Transverse colon (tissue), 4 donors: ENCODE measurements around the gene FDPS. TPM values are rescaled to one million over a fixed set of nuclear protein-coding genes. Genes with fewer than 3 reads are reported as not detected.

Experiments used
- DNase-seq: peaks from one replicate; pipeline ENCODE4 v3.0.0-alpha.2; 2019
- H3K27ac ChIP-seq, 4 donors: fragments of 200-600 bp; sonication (generic); 2 replicates each; pipeline ENCODE4 v1.5.1; 2016 to 2018; ENCODE audit warnings: inconsistent platforms in 4 of 4
- H3K27me3 ChIP-seq: fragments of 200-600 bp; sonication (generic); 2 replicates; pipeline ENCODE4 v1.5.1; 2017; ENCODE audit warnings: inconsistent platforms
- H3K36me3 ChIP-seq, 4 donors: fragments of 200-600 bp; sonication (generic); 2 replicates each; pipeline ENCODE4 v1.5.1; 2017 to 2019; ENCODE audit warnings: inconsistent platforms in 4 of 4
- H3K4me1 ChIP-seq, 4 donors: fragments of 200-600 bp; sonication (generic); 2 replicates each; pipeline ENCODE4 v1.5.1; 2017 to 2020; ENCODE audit warnings: inconsistent platforms in 4 of 4
- H3K4me3 ChIP-seq, 4 donors: fragments of 200-600 bp; sonication (generic); 1 replicate in 1 of 4; 2 replicates in 3 of 4; pipeline versions ENCODE4 v1.5.1 to v1.6.1; 2017 to 2019; ENCODE audit warnings: inconsistent platforms in 4 of 4
- H3K9me3 ChIP-seq, 2 donors: fragments of 200-600 bp; sonication (generic); 2 replicates each; pipeline ENCODE4 v1.5.1; 2017 to 2019; ENCODE audit warnings: inconsistent platforms in 2 of 2
- CTCF ChIP-seq, 5 experiments: fragments of 200-600 bp in 3 of 5; fragments of 450-650 bp in 2 of 5; sonication (generic) in 3 of 5; IDR thresholded peaks; 1 replicate in 2 of 5; 2 replicates in 3 of 5; pipeline ENCODE4 v1.5.1; 2016 to 2017; ENCODE audit warnings: antibody characterized with exemption in 5 of 5, inconsistent platforms in 3 of 5, mild to moderate bottlenecking in 2 of 5, moderate library complexity in 1 of 5
- EP300 ChIP-seq: sonication (generic); formaldehyde crosslinking; IDR thresholded peaks from one replicate; pipeline ENCODE4 v1.6.1; 2017; ENCODE audit warnings: antibody characterized with exemption, low read depth
- POLR2A ChIP-seq: fragments of 450-650 bp; IDR thresholded peaks from one replicate; pipeline ENCODE4 v1.6.1; 2016; ENCODE audit warnings: antibody characterized with exemption, mild to moderate bottlenecking, moderate library complexity
- POLR2AphosphoS5 ChIP-seq, 3 donors: sonication (generic); formaldehyde crosslinking; IDR thresholded peaks; one replicate each; pipeline ENCODE4 v1.6.1; 2016; ENCODE audit warnings: antibody characterized with exemption in 3 of 3
- WGBS, 2 donors: methylation state at CpG; one replicate each; pipeline ENCODE4 v1.1.5; 2018; ENCODE audit warnings: low coverage in 1 of 2; 5-methylcytosine and 5-hydroxymethylcytosine counted together
- in situ Hi-C, 4 donors: fragments of 200-750 bp; cut with MboI; loops; one replicate each; pipeline versions ENCODE4 v1.15.0 to v1.15.1; 2017; ENCODE audit warnings: low sequenced_read_pairs in 3 of 4, low pct_ligation_motif_present in 1 of 4, low pct_unique_long_range_greater_than_20kb in 1 of 4
- intact Hi-C: fragments of 100-400 bp; cut with DNase I; formaldehyde crosslinking; loops from one replicate; pipeline ENCODE4 v1.15.1; 2023; ENCODE audit warnings: low total_unique reads
- total RNA-seq, 4 donors: library from RNA; depleted of rRNA; stranded (reverse); fragments of >200 nt; gene quantifications; one replicate each; pipeline ENCODE4 v1.1.0, GENCODE V29; 2016

Gene FDPS
- total RNA-seq, 4 donors from 2014 or later: 73.7 to 158 (median 104) TPM

GRCh38 chr1:155321639-155322503, 13.2 kb downstream of the FDPS start:
- Histone ChIP-seq H3K36me3 (no peaks in the 10 kb centered on the region), H3K9me3 (no peaks in the 10 kb centered on the region), H3K4me1 (peaks cover 14 to 50% (median 44%) of the 10 kb centered on the region in 4 donors), H3K4me3 (peak overlapping the region in 3 of 4 donors; percentile 71 to 90 (median 79)), H3K27ac (peak overlapping the region; percentile 98 to 100 (median 100)), H3K27me3 (no peaks in the 10 kb centered on the region)
- in situ Hi-C loops: loop anchor here (5.0 to 10.0 kb wide), 3 partner anchors 45 to 57 kb away; partner anchors contain the start of genes HCN3 (in 3 of the 4), CLK2 (in 2 of the 4) and SCAMP3 (in 1 of the 4)
- no peak for TF ChIP-seq POLR2A
- no peak for TF ChIP-seq CTCF (IDR thresholded peaks at IDR 0.05)
- TF ChIP-seq POLR2AphosphoS5 (IDR thresholded peaks at IDR 0.05): no peak
- intact Hi-C loops: loop anchor here (5.0 kb wide), 1 partner anchor 45 kb away; the partner anchor contains the start of gene HCN3
- 56 to 73% methylated on average over 3 to 25 of the region's 27 CpGs for WGBS, 2 donors
- no peak for DNase-seq

GRCh38 chr1:155322571-155322952, 13.9 kb downstream of the FDPS start:
- Histone ChIP-seq H3K27ac (peak overlapping the region; percentile 98 to 100 (median 100)), H3K27me3 (no peaks in the 10 kb centered on the region), H3K36me3 (no peaks in the 10 kb centered on the region), H3K4me3 (peak overlapping the region; percentile 71 to 90 (median 81)), H3K4me1 (peaks cover 14 to 48% (median 39%) of the 10 kb centered on the region in 4 donors), H3K9me3 (no peaks in the 10 kb centered on the region)
- WGBS, 2 donors: 1 to 8% methylated on average over 2 to 28 of the region's 28 CpGs
- intact Hi-C loops: loop anchor here (5.0 kb wide), 1 partner anchor 45 kb away; the partner anchor contains the start of gene HCN3
- TF ChIP-seq EP300: no peak
- no peak for TF ChIP-seq POLR2A
- TF ChIP-seq POLR2AphosphoS5 (IDR thresholded peaks at IDR 0.05): no peak
- no peak for TF ChIP-seq CTCF (IDR thresholded peaks at IDR 0.05)
- DNase-seq: no peak
- in situ Hi-C loops: loop anchor here (5.0 to 10.0 kb wide), 3 partner anchors 45 to 58 kb away; partner anchors contain the start of genes HCN3 (in 3 of the 4), CLK2 (in 2 of the 4) and SCAMP3 (in 1 of the 4)

GRCh38 chr1:155322953-155323728, 14.5 kb downstream of the FDPS start:
- in situ Hi-C loops: loop anchor here (5.0 to 10.0 kb wide), 3 partner anchors 46 to 58 kb away; partner anchors contain the start of genes HCN3 (in 3 of the 4), CLK2 (in 2 of the 4) and SCAMP3 (in 1 of the 4)
- TF ChIP-seq POLR2A (no peak), CTCF (IDR thresholded peaks at IDR 0.05) (peak; percentile 96 to 99 (median 99)), EP300 (no peak), POLR2AphosphoS5 (IDR thresholded peaks at IDR 0.05) (peak; percentile 21 to 54 (median 28))
- intact Hi-C loops: loop anchor here (5.0 kb wide), 1 partner anchor 46 kb away; the partner anchor contains the start of gene HCN3
- Histone ChIP-seq H3K27me3 (no peaks in the 10 kb centered on the region), H3K27ac (peak overlapping the region; percentile 98 to 100 (median 100)), H3K9me3 (no peaks in the 10 kb centered on the region), H3K4me3 (peak overlapping the region; percentile 71 to 90 (median 81)), H3K4me1 (peaks cover 14 to 48% (median 38%) of the 10 kb centered on the region in 4 donors), H3K36me3 (peaks cover 0 to 4% (median 0%) of the 10 kb centered on the region in 4 donors)
- DNase-seq: peak; percentile 92
- WGBS, 2 donors: 1% methylated on average over 40 of the region's 58 CpGs; no CpG with 5 or more reads in 1 of the 2 donors
